B cell (primary cell): ENCODE data around the gene MAP3K1. TPM values are rescaled to one million over a fixed set of nuclear protein-coding genes. Genes with fewer than 3 reads are reported as not detected.

ENCODE experiments used
- ATAC-seq: fragments of 200-7000 bp; cut with Tn5 transposase; one replicate; pipeline ENCODE4 v1.10.0; 2021; ENCODE audit warnings: low read depth, mild to moderate bottlenecking, moderate number of reproducible peaks, moderate library complexity
- CTCF ChIA-PET: fragments of 350-600 bp; sonication (Branson Sonifier 250); formaldehyde crosslinking; loops from one replicate; lab custom pipeline; 2021; ENCODE audit warnings: antibody characterized with exemption, inconsistent platforms; lab: Charles Lee
- POLR2A ChIA-PET: fragments of 350-600 bp; sonication (Branson Sonifier 250); formaldehyde crosslinking; loops from one replicate; lab custom pipeline; 2021; ENCODE audit warnings: antibody characterized with exemption; lab: Charles Lee
- DNase-seq: peaks from one replicate; pipeline ENCODE4 v3.0.0; 2013
- H2AFZ ChIP-seq: 2 replicates; pipeline ENCODE4 v1.6.1; 2012; ENCODE audit warnings: mild to moderate bottlenecking, low read depth, low read length; ENCODE audit not compliant: insufficient read depth, poor library complexity, severe bottlenecking
- H3K27ac ChIP-seq, 2 donors: 1 replicate in 1 of 2; 2 replicates in 1 of 2; pipeline ENCODE4 v1.5.1; 2012 to 2013; ENCODE audit warnings: low read length in 2 of 2, mild to moderate bottlenecking in 2 of 2, moderate library complexity in 1 of 2
- H3K27me3 ChIP-seq, 4 experiments: fragments of 200-600 bp in 1 of 4; sonication (generic) in 1 of 4; replicated peaks in 1 of 4; 1 replicate in 2 of 4; 2 replicates in 2 of 4; pipeline versions ENCODE4 v1.6.1 to v1.7.0; 2013 to 2016; ENCODE audit warnings: low read length in 3 of 4, mild to moderate bottlenecking in 2 of 4, mixed read lengths in 1 of 4, moderate library complexity in 1 of 4; ENCODE audit not compliant: insufficient read depth in 4 of 4, control insufficient read depth in 3 of 4; ENCODE audit errors: control extremely low read depth in 1 of 4
- H3K36me3 ChIP-seq, 2 experiments: replicated peaks in 1 of 2; 1 replicate in 1 of 2; 2 replicates in 1 of 2; pipeline versions ENCODE4 v1.6.1 to v1.7.1; 2013; ENCODE audit warnings: low read length in 1 of 2; ENCODE audit not compliant: insufficient read depth in 2 of 2, control insufficient read depth in 1 of 2; ENCODE audit errors: control extremely low read depth in 1 of 2, extremely low read depth in 1 of 2
- H3K4me1 ChIP-seq, 2 donors: fragments of 200-600 bp in 1 of 2; sonication (generic) in 1 of 2; 1 replicate in 1 of 2; 2 replicates in 1 of 2; pipeline versions ENCODE4 v1.5.1 to v1.6.1; 2013 to 2017; ENCODE audit warnings: low read length in 2 of 2; ENCODE audit not compliant: control insufficient read depth in 2 of 2, insufficient read depth in 2 of 2
- H3K4me2 ChIP-seq: replicated peaks from 2 replicates; pipeline ENCODE3; 2012; ENCODE audit warnings: mild to moderate bottlenecking, low read depth, low read length; ENCODE audit not compliant: poor library complexity, severe bottlenecking
- H3K4me3 ChIP-seq, 5 experiments: fragments of 200-600 bp in 1 of 5; sonication (generic) in 1 of 5; 1 replicate in 3 of 5; 2 replicates in 2 of 5; pipeline versions ENCODE4 v1.5.1 to v1.7.0; 2011 to 2016; ENCODE audit warnings: low read length in 4 of 5, mild to moderate bottlenecking in 4 of 5, low read depth in 2 of 5, control low read depth in 1 of 5, moderate library complexity in 1 of 5; ENCODE audit not compliant: insufficient read depth in 1 of 5; ENCODE audit errors: control extremely low read depth in 1 of 5, extremely low read depth in 1 of 5
- H3K79me2 ChIP-seq: fragments of 200-600 bp; sonication (generic); one replicate; pipeline ENCODE4 v1.6.0; 2016; ENCODE audit warnings: low read length; ENCODE audit not compliant: control insufficient read depth, insufficient read depth
- H3K9ac ChIP-seq: fragments of 200-600 bp; sonication (generic); 2 replicates; pipeline ENCODE4 v1.6.1; 2017; ENCODE audit warnings: mild to moderate bottlenecking, low read length, moderate library complexity
- H3K9me3 ChIP-seq, 3 donors: one replicate each; pipeline versions ENCODE4 v1.6.1 to v1.7.1; 2013; ENCODE audit warnings: low read length in 2 of 3; ENCODE audit not compliant: control insufficient read depth in 2 of 3, insufficient read depth in 1 of 3; ENCODE audit errors: control extremely low read depth in 1 of 3
- H4K20me1 ChIP-seq: 2 replicates; pipeline ENCODE4 v1.6.0; 2012; ENCODE audit warnings: mild to moderate bottlenecking, low read length; ENCODE audit not compliant: insufficient read depth, control insufficient read depth, poor library complexity, severe bottlenecking
- H3K27ac Mint-ChIP-seq: one replicate; pipeline ENCODE4 v1.8.0; 2021; ENCODE audit warnings: mixed read lengths
- H3K27me3 Mint-ChIP-seq: one replicate; pipeline ENCODE4 v1.8.0; 2021; ENCODE audit warnings: mixed read lengths
- H3K4me1 Mint-ChIP-seq: one replicate; pipeline ENCODE4 v1.8.0; 2021; ENCODE audit warnings: mixed read lengths
- H3K4me3 Mint-ChIP-seq: one replicate; pipeline ENCODE4 v1.8.0; 2021; ENCODE audit warnings: mixed read lengths
- H3K9me3 Mint-ChIP-seq: one replicate; pipeline ENCODE4 v1.8.0; 2022; ENCODE audit warnings: mixed read lengths; ENCODE audit not compliant: insufficient read depth
- EZH2 ChIP-seq: IDR thresholded peaks from 2 replicates; pipeline ENCODE4 v1.6.1; 2012; ENCODE audit warnings: borderline replicate concordance, low read depth, mild to moderate bottlenecking, moderate library complexity, low read length; ENCODE audit not compliant: insufficient read depth, poor library complexity, severe bottlenecking
- WGBS: methylation state at CpG from one replicate; pipeline ENCODE4 v1.1.5; 2013; ENCODE audit warnings: missing lambda C conversion rate; ENCODE audit not compliant: insufficient coverage; 5-methylcytosine and 5-hydroxymethylcytosine counted together
- intact Hi-C: fragments of 100-400 bp; cut with micrococcal nuclease; formaldehyde crosslinking; loops from one replicate; pipeline ENCODE4 v1.10.0; 2022
- polyA plus RNA-seq: library from polyadenylated mRNA; depleted of rRNA; stranded (reverse); fragments of >200 nt; gene quantifications from 2 replicates; pipeline ENCODE4 v1.2.3, GENCODE V29; 2012
- total RNA-seq, 2 donors: library from RNA; stranded (reverse); fragments of 120-200 nt in 1 of 2; gene quantifications; 1 replicate in 1 of 2; 2 replicates in 1 of 2; pipeline versions ENCODE4 v1.2.3 to v1.2.4, GENCODE V29; 2013 to 2022
- TF ChIP-seq, protein P1 (sequence below): fragments of 200-600 bp; IDR thresholded peaks from one replicate; pipeline ENCODE4 v1.8.0; 2022; ENCODE audit warnings: antibody characterized with exemption, mild to moderate bottlenecking

Gene MAP3K1
- total and polyA plus RNA-seq, 2 donors (not counting 1 experiment from before 2014, with no cell fraction given) = 51.7 to 160 TPM

DNA sequence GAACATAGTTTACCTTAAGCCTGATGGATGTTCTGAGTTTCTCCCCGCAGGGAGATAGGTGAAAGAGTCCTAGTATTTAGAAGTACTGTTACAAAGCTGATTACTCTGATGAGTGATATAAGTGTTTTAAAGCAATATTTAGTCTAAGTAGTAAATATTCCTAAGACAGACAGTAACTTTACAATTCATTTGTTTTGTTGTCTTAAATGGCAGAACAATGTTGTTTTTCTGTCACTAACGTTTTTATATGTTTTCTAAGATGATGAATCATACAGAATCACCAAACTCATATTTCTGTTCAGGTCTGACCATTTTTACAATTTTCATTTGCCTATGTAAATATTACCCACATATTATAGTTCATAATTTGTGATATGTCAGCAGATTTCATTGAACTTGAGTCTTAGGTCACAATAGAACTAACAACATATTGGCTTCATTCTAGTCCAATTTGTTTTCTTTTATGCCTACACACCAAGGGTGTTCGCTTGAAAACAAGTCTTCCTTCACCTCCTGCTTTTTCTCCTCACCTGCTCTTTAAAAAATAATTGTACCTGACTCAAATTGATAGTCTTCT is 30.6 kb downstream of the MAP3K1 start:
- TF ChIP-seq, protein P1, sequence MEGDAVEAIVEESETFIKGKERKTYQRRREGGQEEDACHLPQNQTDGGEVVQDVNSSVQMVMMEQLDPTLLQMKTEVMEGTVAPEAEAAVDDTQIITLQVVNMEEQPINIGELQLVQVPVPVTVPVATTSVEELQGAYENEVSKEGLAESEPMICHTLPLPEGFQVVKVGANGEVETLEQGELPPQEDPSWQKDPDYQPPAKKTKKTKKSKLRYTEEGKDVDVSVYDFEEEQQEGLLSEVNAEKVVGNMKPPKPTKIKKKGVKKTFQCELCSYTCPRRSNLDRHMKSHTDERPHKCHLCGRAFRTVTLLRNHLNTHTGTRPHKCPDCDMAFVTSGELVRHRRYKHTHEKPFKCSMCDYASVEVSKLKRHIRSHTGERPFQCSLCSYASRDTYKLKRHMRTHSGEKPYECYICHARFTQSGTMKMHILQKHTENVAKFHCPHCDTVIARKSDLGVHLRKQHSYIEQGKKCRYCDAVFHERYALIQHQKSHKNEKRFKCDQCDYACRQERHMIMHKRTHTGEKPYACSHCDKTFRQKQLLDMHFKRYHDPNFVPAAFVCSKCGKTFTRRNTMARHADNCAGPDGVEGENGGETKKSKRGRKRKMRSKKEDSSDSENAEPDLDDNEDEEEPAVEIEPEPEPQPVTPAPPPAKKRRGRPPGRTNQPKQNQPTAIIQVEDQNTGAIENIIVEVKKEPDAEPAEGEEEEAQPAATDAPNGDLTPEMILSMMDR = no peak
- TF ChIP-seq EZH2 = no peak
- Histone ChIP-seq H4K20me1 (peaks cover 97% of the 10 kb centered on the region), H2AFZ (no peak overlapping the region), H3K4me2 (peak overlapping the region; percentile 43), H3K9me3 (no peaks in the 10 kb centered on the region), H3K4me3 (no peak overlapping the region), H3K36me3 (peaks cover 0 to 21% of the 10 kb centered on the region in 2 experiments), H3K4me1 (peaks cover 82 to 98% of the 10 kb centered on the region in 2 donors), H3K27me3 (no peaks in the 10 kb centered on the region), H3K79me2 (peaks cover 100% of the 10 kb centered on the region), H3K27ac (peak overlapping the region in 1 of 2 donors; percentile 85), H3K9ac (no peak overlapping the region)
- intact Hi-C loops = loop anchor here (1.0 kb wide), 1 partner anchor 7 kb away; no protein-coding TSS in a partner anchor
- Mint-ChIP-seq H3K9me3 (no peaks in the 10 kb centered on the region), H3K4me3 (peak overlapping the region; percentile 49), H3K27me3 (no peaks in the 10 kb centered on the region), H3K27ac (peak overlapping the region; percentile 73), H3K4me1 (peaks cover 90% of the 10 kb centered on the region)
- no peak for DNase-seq
- POLR2A ChIA-PET = no interaction called here
- CTCF ChIA-PET = no interaction called here
- 100% methylated on average over 1 of the region's 3 CpGs for WGBS
- no peak for ATAC-seq

DNA sequence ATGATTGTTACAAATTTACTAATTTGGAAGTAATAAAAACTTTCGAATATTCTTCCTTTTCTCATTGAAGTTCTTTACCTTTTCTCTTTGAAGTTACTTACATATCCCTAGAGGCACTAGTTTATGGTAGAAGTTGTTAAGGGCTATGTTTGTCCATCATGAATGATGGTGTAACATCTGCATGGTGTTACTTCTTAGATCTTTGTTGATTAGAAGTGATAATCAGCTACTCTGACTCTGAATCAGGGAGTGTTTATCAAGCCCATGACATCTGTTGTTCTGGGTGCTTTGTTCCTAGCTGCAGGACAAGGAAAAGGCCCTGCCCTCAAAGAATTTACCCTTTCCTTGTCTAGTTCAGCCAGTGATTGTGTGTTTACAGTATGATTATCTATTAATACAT is 32.9 kb downstream of the MAP3K1 start:
- intact Hi-C loops = no loop called here
- no CpG with 5 or more reads among the region's 1 CpG for WGBS

More for the DNA sequence above, 32.9 kb downstream of the MAP3K1 start:
- no peaks in the 10 kb centered on the region for H3K9me3 ChIP-seq
- Mint-ChIP-seq H3K4me1 (peaks cover 88% of the 10 kb centered on the region), H3K9me3 (no peaks in the 10 kb centered on the region), H3K27me3 (no peaks in the 10 kb centered on the region), H3K27ac (peak overlapping the region; percentile 32), H3K4me3 (peak overlapping the region; percentile 42)
- H3K27ac ChIP-seq = peak overlapping the region in 1 of 2 donors; percentile 85
- peaks cover 98% of the 10 kb centered on the region for H4K20me1 ChIP-seq
- H3K27me3 ChIP-seq = no peaks in the 10 kb centered on the region
- no peak overlapping the region for H2AFZ ChIP-seq
- TF ChIP-seq, protein P1 = no peak
- no peak for TF ChIP-seq EZH2
- POLR2A ChIA-PET = no interaction called here
- ATAC-seq = no peak
- H3K4me3 ChIP-seq = no peak overlapping the region
- peak overlapping the region; percentile 43 for H3K4me2 ChIP-seq
- CTCF ChIA-PET = interaction anchor here (0.9 to 1.7 kb wide), 4 partner anchors 10 to 588 kb away, joined by 3 to 7 read pairs (median 5); no protein-coding TSS in a partner anchor
- peaks cover 100% of the 10 kb centered on the region for H3K79me2 ChIP-seq
- H3K4me1 ChIP-seq = peaks cover 77 to 98% of the 10 kb centered on the region in 2 donors
- peaks cover 0 to 18% of the 10 kb centered on the region in 2 experiments for H3K36me3 ChIP-seq
- DNase-seq = no peak
- peak overlapping the region; percentile 14 for H3K9ac ChIP-seq
